Ramos (cell line): ENCODE measurements around the gene RANBP3.

Experiments used
- in situ Hi-C: fragments of 300-500 bp; cut with MboI; formaldehyde crosslinking; loops from one replicate; pipeline ENCODE4 v1.14.3; 2022; ENCODE audit warnings: low sequenced_read_pairs; ENCODE audit not compliant: unreplicated experiment

The RANBP3 gene

DNA sequence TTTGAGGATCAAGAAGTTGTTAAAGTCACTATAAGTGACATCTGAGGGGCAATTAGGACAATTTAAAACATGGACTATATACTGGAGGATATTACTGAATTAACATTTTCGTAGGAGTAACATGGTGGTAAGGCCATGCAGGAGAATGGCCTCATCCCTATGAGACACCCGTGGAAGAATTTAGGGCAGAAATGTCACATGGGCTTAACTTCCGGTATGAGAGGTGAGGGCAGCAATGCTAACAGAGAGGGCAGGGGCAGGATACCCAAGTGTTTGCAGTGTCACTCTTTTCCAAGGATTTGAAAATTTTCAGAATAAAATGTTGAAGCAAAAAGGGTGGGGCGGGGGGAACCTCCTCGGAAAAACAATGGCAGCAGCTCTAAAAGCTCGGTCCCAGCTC lies 23.6 kb downstream of the RANBP3 start:
- in situ Hi-C loops = no loop called here

DNA sequence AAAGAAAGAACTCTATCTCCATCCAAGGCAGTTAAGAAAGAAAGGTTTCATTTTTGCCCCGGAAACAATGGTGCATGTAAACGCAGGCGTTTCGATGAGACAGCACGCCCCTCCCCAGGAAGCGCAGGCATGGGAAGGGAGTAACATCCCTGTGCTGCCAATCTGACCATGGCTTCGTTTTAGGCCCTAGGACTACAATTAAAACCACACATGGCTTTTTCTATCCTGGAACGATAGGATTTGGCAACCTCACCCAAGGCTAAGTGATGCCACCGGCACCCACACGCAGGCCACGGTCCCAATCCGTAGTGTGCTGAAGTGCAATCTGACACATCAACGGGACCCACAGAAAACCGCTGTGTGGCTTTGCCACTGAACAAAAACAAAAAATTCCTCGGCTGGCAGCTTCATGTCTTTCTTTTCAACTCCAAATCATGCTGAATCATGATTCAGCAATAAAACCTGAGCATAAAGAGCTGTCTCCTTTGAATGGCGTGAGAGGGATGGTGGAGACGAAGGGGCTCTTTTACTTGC lies 24.2 kb downstream of the RANBP3 start:
- in situ Hi-C loops = no loop called here

DNA sequence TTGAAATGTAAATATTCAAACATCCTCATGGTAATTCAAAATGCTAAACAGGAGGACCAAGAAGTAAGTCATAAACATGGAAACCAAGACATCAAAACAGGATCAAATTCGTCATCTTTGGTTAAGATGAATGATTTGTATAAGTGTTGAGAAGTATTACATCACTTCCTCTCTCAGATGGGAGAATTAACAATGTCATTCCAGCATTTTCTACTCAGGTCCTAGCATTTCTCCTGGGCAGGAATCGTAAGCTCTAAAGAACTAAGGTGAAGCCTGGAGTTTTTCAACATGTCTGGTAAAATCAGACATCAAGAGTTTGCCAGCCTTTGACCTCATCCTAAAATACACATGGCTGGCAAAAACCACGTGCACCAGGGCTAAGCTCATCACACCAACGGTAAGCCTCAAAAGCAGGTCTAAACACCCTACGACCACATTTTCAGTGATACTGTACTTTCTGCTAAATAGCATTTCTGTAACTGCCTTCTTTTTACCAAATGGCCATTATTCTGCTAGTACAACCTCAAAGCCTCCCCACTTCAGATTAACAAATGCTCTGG lies 24.8 kb downstream of the RANBP3 start:
- in situ Hi-C loops = no loop called here

DNA sequence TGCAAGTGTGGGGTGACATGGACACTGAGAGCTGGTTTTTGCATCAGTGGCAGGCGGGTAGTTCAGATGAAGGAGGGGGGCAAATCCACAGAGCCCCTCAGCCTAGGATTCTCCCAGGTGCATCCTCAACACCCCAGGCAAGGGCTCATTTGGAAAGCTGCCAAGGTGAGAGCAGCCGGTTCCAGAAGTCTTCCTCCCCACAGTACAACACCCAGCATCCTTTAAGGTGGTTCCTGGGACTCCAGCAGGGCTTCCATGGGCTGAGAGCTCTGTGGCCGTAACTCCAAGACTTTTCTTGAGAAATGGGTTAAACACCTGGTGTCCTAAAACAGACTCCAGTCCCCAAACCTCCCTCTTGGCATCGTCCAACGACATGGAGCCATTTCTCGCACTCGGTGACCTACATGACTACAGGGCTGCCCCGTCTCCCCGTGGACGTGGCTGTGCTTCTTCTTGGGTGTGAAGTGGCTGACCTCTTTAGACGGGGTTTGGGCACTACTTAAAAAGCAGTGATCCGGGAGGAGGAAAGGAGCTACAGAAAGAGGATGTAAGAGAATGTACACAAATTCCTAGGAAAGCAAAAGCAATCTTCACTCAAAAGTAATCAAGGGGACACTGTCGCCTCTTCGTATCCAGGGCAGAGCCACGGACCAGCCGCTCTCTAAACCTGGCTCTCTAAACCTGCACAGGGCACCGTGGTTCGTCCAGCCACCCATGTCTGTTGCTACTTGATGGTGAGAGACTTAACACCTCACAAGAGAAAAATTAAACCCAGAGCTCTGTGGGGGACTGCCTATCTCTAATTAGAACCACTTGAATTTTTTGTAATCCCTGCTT lies 25.5 kb downstream of the RANBP3 start:
- in situ Hi-C loops = no loop called here

DNA sequence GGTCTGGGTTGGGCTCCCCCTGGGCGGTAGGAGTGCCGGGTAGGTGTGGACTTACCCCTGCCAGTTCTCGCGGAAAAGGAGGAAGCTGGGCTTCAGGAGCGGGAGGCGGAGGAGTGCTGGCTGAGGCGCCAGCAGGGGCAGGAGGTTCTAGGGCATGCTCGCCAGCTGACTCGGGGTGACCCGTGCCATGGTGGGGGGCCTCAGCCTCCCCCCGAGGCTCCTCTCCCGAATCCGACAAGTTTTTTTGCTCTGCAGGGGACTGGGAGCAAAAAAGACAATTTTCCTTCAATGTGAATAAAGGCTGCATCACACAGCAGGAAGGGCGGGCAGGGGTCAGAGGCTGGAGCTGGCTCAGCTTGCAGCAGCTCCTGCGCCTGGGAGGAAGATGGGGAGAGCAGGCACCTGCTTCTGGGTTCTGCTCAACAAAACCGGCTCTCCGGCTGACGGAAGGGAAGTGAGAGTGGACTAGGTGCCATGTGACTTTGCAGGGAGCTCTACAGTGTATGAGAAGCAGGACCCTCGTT lies 26.5 kb downstream of the RANBP3 start:
- in situ Hi-C loops = no loop called here

DNA sequence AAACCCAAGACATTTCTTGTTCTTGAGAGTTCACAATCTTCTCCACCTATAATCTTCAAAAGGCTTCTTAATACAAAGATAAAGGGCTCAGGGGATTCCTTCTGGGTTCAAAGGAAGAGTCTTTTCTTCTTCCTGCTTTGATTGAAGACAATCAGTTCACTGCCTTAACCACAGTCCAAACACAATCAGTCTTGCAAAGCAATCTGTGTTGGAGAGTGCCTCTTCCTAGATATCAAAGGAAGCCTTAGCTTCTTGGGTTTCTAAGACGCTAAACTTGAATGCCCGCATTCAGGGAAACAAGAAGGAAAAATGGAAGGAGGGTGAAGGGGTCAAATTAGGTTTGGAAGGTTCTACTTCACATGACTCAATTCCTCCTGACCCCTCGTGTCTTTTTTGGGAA lies 27.2 kb downstream of the RANBP3 start:
- in situ Hi-C loops = no loop called here

DNA sequence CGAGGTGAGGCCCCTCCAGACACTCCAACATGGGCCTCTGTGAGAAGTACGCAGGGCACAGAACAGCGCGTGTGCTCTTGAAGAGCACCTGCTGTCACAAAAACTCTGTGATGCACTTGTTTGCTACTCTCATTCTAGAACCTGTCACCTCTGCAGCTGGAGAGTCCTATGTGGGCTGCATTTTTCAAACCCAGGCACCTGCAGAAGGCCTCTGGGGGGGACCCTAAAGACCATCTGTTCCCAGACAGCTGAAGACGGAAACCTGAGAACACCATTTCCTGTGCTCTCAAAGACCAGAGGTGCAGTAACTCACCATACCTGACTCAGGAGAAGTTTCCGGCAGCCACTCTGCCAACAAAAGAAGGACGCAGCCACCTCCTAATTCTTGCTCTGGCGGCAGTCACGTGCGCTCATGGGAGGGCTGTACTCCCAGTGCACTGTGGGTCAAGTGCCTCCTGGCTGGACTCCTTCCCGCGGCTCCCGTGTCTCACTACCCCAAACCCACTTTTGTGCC lies 28.1 kb downstream of the RANBP3 start:
- in situ Hi-C loops = no loop called here

DNA sequence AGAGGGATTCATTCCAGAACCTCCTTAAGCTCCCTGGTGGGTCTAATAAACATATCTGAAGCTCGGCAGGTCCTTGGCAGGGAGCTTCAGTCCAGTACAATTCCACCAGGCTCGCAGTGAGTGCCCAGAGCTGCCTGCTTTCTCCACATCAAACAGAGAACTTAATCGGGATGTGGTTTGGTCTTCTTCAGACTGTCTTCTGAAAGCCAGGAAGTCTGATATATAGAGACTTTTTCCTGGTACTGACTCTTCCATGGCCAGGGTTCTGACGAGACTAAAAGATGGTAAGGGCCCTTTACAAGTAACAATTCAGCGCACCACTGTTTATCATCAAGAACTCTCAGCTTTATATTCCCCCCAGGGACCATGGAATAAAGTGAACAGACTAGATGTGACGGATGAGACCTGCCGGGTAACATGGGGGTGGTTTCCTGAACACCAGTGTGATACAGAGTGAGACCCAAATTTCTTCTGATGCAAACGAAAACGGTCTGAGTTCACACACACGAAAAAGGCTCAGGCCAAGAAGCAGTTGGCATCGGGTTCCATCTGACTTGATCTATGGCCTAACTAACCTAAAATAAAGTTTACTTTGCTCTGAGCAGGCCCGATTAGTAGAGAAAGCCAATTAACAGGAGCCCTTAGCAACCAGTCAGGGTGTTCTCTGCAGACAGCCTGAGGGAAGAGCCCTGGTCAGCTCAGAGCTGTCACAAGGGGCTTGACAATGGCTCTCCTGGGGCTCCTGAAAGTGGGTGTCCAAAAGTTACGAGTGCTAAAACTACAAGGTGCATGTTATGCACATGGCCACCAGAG lies 29.0 kb downstream of the RANBP3 start:
- in situ Hi-C loops = no loop called here

DNA sequence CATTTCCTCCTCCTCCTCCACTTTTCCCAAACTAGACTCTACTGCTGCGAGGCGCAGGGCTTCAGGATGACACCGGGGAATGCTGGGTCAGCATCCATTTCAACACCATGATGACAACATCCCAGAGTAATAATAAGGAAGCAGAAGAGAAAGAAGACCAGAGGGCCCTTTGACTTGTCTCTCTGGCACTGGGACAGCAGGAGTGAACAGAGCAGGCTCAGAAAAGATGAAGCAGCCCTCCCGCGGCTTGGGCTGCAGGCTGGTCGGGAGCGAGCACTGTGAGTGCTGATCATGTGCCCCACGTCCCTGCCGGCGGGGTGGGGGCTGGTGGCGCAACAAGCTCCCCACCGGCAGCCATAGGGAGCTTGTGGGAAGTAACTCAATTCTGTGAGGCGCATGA lies 30.5 kb downstream of the RANBP3 start:
- in situ Hi-C loops = no loop called here

DNA sequence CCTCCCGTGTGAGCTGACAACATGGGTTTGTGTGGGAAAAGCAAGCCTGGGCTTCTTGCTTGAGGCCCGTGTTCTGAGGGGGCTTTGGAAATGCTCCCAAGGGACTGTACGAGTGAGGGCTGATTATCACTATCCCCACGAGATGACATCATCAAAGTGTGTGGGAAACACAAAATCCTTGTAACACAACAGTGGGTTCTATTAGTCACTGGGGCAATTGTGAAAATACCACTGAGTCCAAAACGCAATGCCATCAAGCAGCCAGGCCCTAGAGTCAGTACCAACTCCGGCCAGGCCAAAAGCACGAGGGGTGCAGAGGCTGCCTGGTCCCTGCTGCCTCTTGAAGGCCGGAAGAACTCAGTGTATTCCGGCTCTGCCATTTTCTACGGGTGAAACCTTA lies 34.3 kb downstream of the RANBP3 start:
- in situ Hi-C loops = no loop called here

DNA sequence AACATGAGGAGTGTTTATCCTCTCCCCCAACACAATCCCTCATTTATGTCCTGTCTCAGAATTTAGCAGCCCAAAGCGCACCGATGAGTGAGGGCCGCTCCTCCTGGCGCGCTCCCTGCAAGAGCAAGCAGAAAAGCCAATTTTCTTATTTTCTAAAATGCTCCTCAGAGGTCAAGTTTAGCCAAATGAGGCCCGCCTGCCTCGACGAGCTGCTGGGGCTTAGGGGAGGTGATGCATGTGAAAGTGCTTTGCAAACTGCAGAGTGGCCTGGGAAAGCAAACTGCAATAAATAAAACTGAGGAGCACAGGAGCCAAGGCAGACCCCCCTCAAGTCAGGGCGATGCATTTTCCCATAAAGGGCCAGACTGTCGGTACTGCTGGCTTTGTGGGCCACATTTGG lies 34.9 kb downstream of the RANBP3 start:
- in situ Hi-C loops = no loop called here

DNA sequence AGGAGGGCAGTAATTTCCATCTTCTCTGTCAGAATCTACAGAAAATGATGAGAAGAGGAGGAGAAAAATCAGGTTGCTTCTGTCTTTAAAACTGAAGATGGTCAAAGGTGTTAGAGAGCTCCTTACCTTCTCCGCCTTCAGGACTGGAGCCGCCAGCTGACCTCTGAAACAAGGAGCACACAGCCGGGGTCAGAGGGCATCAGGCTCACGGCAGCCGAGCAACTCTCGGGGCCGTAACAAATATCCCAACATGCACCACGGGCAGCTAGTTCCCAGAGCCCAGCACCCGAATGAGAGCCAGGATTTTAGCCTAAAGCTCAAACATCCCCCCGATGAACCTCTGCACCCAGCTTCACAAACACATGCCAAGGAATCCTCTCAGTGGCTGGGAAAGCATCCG lies 36.3 kb downstream of the RANBP3 start:
- in situ Hi-C loops = no loop called here

DNA sequence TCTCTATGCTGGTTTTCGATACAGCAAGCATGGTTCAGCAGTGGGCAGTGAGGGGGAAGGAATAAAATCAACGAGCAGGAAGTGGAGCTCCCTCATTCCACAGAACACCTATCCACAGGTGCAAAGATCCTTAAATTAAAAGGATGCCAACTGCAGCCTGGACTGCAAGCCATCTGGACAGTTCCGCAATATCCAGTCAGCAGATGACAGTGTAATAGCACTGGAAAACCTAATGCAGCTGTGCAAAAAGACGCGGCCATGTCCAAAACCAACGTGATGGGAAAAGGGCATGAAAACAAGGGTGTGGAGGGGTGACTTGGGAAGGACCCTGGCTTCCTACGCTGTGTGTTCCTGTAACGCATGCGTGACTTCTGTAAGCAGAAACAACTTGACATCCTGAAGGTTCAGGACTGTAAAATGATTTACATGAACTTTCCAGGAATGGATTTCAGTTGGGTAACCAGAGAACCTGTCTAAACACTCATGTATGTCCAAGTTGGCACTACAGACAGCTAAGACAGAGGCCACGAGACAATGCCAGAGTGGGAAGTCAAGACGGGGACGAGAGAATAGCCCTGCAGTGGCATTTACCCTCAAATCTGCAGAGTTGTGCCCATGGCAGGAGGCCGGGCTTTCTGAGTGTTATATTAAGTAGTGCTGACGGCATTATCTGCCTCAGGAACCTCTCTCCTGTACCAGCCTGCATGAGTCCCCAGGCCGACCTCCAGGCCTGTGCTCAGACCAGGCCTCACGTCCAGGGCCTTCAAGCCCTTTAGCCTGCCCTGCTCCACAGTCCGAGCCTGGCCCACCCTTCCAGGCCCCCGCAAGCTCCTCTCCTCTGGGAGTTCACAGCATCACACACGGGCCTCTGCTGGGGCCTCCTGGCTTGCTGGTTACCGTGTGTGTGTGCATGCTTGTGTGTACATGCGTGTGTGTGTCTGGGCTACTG lies 37.4 kb downstream of the RANBP3 start:
- in situ Hi-C loops = no loop called here

DNA sequence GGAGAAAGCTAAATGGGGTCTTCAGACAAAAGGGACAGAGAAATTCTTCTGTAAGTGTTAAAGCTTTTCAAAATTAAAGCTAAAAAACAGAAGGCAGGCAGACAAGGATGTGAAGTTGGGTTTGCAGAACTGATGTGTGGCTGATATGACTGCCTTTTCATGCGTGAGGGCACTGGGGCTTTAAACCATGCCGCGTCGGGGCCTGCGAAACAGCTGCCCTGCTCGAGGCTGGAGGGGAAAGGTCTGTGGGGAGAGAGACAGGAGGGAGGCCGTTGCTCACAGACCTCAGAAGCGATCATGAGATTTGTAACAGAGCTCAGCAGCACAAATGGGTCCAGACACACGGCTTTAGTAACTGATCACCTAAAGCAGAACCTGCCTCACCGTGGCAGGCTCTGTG lies 40.4 kb downstream of the RANBP3 start:
- in situ Hi-C loops = no loop called here

DNA sequence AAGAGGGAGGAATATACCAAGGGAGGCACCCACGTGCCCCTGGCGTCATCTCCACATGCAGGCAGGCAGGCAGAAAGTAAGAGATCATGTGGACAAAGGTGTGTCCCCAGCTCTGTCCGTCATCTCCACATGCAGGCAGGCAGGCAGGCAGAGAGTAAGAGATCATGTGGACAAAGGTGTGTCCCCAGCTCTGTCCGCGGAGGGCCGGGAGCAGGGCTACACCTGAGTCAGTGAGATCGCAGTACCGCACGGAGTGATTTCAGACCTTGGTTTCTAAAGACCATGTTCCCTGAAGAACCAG lies 41.7 kb downstream of the RANBP3 start:
- in situ Hi-C loops = no loop called here

DNA sequence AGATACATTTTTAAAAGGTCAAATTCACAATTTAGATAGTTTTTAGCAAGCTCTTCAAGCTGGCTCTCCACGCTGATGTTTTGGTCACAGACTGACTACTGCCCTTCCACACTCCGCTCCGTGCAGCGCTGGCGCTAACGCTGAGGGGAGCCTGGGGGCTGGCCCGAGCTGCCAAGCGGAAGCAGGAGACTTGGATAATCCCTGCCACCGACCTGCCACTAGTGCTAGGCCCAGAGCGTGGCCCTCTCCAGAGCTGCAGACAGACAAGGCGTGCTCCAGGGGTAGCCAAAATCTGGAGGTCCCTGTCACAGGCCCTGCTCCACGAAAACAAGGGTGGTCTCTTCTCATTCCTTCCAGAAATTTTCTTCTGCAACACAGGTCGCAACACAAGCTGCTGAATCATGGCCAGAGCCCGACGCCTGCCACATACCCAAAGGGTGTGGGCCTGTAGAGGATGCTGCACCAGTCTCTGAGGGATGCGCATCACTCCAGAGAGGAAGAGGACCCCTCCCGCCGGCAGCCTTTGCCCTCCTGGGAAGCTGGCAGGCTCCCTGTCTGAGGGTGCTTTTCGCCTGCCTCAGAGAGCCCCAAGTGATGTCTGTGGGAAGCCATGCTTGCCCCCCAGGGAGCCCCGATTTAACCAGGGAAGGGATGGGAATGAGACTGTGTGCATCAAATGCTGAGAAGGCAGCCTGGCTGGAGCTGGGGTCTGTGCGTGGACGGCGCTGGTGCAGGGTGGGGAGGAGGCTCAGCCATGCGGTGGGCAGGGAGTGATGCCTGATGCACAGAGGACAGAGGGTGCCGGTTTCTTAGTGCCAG lies 42.3 kb downstream of the RANBP3 start:
- in situ Hi-C loops = no loop called here

DNA sequence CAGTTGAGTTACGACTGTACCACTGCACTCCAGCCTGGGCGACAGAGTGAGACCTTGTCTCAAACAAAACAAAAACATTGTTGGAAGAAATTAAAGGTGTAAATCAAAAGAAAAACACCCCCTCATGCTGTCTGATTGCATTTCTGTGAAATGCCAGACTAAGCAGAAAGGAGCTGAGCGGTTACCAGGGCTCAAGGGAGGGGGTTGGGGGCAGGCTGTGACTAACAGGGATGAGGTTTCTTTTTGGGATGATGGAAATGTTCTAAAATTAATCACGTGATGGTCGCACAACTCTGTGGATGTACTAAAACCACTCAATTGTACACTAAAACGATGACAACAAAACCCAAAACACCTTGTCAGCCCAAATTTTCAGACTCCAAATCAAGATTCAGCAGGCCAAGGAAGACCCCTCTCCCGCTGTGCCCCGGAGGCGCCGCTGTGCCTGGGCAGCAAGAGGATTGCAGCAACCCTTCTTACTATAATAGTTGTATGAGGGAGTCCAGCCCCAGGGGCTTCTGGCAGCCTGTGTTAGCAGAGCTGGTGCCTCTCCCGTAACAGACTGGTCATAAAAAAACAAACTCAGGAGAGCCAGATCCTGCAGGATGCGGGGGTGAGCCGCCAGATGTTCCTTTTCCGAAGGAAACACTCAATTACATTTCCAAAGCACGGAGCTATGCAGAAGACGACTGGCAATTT lies 43.0 kb downstream of the RANBP3 start:
- in situ Hi-C loops = no loop called here

DNA sequence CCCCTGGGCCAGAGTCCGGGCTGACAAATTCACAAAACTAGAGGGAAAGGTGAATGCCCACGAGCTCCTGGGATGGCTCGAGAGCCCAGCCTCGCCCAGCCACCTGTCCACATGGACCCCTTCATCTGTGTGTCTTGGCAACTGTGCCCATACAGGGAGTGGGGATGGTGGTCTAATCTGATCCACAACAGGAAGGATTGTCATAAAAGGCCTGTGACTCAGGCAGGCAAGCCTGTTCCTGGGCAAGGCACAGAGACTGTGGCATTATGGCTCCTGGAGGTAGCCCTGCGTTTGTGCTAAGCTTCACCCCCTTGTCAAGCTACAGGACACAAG lies 43.9 kb downstream of the RANBP3 start:
- in situ Hi-C loops = no loop called here
